Measurements from ENCODE around the gene CACNB2. TPM values are rescaled to one million over a fixed set of nuclear protein-coding genes. Genes with fewer than 3 reads are reported as not detected.
"Not testable (repeated sequence)": the region's sequence is repeated elsewhere in the genome, so short reads cannot be mapped to it uniquely, and the experiment has no call there.

Gene CACNB2
- total RNA-seq, 1 donor from 2014 or later: not detected

DNA sequence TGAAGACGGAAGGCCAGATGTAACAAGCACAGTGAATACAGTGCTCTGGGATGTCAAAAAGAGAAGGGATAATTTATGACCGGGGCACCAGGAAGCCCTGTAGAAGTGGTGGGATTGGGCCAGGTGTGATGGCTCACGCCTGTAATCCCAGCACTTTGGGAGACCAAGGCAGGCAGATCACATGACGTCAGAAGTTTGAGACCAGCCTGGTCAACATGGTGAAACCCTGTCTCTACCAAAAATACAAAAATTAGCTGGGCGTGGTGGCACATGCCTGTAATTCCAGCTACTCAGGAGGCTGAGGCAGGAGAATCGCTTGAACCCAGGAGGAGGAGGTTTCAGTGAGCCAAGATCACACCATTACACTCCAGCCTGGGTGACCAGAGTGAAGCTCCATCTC, 305.4 kb downstream of the CACNB2 start:
- not testable (repeated sequence) for DNase-seq (ENCODE audit: low read depth, low spot score)

DNA sequence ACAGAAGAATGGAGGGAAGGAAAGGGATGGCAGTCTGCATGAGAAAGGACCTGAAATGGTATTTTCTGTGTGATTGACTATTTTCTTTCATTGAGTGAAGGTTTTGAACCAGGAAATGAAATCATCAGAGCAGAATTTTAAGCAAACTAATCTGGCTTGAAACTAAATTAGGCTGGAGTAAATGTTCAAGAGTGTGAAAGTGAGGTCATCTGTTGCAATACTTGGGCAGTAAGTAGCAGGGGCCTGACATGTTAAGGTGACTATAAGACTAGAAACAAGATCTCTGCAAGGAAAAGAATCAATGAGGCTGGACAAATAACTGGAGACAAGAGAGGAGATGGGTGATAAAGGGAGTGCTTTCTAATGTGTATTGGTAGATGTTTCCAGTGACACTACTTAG, 306.0 kb downstream of the CACNB2 start:
- DNase-seq (ENCODE audit: low read depth, low spot score): no peak

DNA sequence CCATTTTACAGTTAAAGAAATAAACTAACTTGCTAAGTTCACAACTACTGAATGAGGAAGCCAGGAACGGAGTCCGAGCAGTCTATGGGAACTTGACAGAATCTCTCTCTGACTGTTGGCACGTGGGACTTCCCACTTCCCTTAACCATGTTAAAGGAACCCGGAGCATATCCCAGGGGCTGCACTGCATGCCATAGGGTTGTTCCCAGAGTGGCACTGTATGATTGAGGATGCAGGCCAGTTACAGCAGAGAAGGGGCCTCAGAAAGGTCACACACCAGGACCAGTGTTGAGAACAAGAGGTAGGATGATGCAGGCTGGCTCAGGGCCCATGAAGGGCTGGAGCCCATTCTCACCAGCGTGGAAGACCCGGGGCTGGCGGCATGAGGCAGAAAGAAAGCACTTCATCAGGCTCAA, 309.4 kb downstream of the CACNB2 start:
- DNase-seq (ENCODE audit: low read depth, low spot score): no peak

DNA sequence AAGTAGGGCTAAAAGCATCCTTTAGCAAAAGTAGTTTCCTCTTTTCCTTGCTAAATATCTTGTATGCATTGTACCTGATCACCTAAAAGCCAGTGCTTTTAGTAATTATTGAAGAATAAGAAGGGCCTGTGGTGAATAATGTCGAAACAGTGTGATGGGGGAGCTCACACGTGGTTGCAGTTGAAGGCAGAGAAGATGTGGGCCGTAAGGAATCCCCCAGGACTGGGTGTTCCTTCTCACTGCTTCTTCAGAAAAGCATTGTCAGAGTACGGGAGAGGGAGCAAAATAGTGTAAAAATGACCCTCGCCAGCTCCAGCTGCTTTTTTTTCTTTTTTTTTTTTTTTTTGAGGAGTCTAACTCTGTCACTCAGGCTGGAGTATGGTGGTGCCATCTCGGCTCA, 310.1 kb downstream of the CACNB2 start:
- no peak for DNase-seq (ENCODE audit: low read depth, low spot score)

DNA sequence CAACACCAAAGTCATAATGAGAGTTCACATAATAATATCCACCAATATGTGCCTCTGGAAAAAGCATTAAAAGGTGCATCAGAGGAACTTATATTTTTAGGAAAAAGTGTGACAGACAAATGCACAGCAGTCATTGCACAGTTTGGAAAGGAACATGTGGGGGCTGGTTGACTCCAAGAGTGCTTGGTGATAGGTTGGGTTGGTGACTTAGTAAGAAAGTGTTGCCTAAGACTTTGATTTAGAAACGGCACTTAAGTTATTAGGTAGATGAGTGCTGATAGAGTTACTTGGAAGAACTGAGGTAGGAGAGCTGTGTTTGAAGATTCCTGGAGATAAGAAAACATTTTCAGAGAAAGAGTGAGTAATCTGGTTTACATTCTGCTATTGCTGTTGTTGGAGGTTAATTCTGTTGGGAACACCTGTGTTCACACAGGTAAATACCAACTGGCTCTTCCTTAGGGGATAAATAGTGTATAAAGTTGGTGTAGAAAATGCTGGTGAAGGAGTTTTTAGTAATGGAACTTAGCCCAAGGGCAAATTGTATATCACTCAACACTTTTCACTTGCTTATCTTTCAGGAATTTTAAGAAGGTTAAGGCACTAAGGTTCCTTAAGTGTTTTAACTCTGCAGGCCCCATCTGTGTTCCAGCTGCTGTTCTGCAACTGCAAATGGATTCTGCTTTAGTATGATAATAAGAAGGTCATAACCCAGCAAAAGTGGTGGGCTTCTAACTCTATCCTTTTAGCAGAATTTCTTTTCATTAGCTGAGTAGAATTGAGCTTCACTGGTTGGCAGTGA, 315.1 kb downstream of the CACNB2 start:
- DNase-seq (ENCODE audit: low read depth, low spot score): no peak

DNA sequence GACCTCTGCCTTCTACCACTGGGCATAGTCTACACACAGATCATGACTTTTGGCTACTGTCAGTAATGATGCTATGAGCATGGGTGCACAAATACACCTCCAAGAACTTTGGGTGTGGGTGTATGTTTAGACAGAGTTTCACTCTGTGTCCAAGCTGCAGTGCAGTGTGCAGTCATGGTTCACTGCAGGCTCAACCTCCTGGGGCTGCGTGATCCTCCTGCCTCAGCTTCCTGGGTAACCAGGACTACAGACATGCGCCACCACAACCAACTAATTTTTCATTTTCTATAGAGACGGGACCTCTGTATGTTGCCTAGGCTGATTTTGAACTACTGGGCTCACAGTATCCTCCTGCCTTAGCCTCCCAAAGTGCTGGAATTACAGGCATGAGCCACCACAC, 316.8 kb downstream of the CACNB2 start:
- no peak for DNase-seq (ENCODE audit: low read depth, low spot score)

DNA sequence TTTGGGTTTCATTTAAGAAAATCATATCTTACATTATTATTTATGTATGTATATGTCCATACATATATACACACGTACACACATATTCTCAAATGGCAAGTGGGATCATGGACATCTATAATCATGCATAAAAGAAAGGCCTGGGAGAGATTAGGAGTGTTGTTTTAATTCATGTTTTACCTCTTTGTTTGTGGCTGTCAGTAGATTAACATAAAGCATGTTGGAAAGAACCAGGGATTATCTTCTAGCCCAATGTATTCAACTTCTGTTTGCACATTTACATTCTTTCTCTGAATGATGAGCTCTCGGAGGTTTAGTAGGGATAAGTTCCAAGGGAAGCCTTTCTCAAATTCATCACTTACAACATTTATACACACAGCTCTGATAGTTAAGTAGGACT, 319.8 kb downstream of the CACNB2 start:
- no peak for DNase-seq (ENCODE audit: low read depth, low spot score)

DNA sequence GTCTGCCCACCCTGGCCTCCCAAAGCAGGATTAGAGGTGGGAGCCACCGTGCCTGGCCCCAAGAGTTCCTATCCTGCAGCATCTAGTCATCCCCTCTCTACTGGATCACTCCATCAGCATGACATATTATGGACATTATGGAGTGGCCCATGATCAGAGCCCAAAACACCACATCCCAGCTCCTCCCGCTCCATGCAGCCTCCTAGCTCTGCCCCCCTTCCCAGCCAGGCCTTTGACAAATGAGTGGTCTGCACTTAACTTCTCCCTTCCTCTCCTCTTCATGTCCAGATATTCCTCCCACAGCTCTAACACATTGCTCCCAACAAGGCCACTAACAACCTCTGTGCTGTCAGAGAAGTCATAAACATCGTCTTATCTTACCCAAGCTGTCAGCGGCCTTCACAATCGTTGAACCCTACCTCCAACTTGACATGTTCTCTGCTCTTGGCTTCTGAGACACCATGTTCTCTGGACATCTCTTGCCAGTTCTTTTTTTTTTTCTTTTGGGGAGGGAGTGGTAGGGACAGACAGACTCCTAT, 323.5 kb downstream of the CACNB2 start:
- DNase-seq (ENCODE audit: low read depth, low spot score): no peak

DNA sequence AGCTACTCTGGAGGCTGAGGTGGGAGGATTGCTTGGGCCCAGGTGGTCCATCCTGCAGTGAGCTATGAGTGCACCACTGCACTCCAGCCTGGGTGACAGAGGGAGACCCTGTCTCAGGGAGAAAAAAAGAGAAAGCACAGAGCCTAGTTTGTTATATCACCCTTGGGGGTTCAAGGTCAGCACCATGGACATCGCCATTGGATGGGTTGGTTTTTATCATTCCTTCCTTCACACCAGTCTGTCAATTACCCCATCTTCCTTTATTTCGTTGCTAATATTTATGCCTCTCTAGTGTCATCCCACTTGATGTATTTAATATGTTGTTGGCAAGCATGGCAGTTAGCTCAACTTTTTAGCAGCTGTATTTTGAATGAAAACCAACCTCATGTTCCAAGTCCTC, 328.9 kb downstream of the CACNB2 start:
- DNase-seq (ENCODE audit: low read depth, low spot score): no peak

DNA sequence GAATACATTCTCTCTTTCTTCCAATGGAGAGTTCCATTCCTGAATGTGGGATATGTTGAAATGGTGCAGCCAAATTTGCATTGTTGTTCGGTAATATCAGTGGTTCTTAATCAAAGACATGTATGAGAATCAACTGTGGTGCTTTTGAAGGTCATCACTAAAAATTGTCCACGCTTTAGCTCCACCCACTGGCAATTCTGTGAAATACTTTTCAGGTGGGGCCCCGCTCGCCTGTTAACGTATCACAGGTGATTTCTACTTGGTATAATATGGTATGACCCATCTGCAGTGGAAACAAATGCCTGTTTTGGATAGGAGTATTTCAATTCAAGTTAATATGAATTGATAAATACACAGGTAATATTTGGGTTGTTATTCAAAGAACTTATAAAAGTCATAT, 332.8 kb downstream of the CACNB2 start:
- no peak for DNase-seq (ENCODE audit: low read depth, low spot score)

DNA sequence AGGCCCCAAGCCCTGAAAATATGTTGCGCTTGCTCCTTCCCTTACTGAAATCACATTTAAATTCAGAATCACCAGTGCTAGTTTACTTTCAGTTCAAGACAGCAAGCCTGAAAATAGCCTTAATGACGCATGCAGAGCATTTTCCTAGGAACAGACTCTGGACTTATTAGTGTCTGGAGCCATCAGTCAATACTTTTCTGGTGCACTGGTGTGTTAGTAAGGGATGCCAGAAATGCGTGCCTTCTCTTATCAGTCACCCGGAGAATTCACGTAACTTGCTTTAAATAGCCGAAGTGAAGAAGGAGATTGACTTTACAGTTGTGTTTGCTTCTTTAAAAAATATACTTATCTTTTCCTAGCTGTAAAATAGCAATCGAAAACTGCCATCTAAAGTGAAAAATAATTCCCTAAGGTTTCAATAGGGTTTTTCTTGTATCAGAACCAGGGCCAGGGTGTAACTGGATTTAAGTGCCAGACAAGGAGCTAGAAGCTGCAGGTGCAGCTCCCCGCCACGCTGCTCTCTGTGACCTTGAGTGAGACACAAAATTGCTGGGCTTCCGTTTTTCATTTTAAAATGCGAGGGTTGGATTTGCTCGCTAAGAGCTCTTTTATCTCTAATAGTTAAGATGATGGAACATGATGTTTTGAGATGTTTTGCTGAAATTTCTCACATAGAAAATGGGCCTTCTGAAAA, 333.3 kb downstream of the CACNB2 start:
- DNase-seq (ENCODE audit: low read depth, low spot score): no peak

DNA sequence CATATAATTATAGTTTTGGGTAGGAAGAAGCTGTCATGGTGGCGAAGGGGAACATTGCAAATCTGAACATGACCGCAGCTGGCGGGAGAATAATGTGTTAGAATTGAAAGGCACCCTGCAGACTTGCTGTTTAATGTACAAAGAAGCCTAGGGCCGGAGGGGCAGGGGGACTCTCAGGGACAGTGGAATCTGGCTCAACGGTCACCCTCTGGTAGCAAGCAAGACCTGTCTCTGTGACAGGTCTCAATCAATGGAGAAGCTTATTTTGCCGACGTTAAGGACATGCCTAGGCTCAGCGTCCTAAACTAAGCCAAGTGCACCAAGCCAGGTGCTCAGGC, 333.9 kb downstream of the CACNB2 start:
- DNase-seq (ENCODE audit: low read depth, low spot score): no peak

DNA sequence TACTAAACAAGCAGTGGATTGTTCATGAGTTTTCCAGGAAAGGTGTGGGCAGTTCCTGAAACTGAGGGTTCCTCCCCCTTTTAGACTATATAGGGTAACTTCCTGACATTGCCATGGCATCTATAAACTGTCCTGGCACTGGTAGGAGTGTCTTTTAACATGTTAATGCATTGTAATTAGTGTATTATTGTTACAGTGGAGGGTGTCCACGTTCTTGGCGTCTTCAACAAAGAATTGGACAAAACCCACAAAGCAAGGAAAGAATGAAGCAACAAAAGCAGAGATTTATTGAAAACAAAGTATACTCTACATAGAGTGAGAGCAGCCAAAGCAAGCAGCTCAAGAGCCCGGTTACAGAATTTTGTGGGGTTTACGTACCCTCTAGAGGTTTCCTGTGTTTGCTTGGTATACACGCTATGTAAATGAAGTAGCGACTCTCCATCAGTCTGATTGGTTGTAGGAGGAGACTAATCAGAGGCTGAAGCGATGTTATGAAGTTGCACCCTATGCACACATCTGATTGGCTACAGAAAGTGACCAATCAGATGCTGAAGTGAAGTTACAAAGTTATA, 335.9 kb downstream of the CACNB2 start:
- no peak for DNase-seq (ENCODE audit: low read depth, low spot score)

DNA sequence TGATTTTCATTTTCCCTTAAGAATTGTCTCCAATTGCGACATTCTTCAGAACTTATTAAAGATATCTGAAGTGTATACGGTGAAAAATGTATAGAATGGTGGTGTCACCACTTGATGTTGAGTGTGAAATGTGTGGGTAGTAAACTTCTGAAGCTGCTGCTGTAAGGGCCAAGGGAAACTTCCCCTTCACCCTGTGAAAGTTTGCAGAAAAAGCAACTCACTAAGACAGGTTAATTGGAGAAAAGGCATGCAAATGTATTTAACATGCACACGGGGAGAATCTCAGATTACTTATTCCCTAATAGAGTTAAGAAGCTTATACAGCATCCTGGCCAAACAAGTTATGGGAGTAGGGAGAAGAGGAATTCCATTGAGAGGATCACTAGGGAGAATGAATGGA, 338.1 kb downstream of the CACNB2 start:
- DNase-seq (ENCODE audit: low read depth, low spot score): no peak

DNA sequence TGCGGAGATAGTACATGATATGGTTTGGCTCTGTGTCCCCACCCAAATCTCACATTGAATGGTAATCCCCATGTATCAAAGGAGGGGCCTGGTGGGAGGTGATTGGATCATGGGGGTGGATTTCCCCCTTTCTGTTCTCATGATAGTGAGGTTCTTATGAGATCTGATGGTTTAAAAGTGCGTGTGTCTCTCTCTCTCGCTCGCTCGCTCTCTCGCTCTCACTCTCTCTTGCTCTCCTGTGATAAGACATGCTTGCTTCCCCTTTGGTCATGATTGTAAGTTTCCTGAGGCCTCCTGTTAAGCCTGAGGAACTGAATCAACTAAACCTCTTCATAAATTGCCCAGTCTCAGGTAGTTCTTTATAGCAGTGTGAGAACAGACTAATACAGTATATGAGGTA, 339.3 kb downstream of the CACNB2 start:
- DNase-seq (ENCODE audit: low read depth, low spot score): no peak

DNA sequence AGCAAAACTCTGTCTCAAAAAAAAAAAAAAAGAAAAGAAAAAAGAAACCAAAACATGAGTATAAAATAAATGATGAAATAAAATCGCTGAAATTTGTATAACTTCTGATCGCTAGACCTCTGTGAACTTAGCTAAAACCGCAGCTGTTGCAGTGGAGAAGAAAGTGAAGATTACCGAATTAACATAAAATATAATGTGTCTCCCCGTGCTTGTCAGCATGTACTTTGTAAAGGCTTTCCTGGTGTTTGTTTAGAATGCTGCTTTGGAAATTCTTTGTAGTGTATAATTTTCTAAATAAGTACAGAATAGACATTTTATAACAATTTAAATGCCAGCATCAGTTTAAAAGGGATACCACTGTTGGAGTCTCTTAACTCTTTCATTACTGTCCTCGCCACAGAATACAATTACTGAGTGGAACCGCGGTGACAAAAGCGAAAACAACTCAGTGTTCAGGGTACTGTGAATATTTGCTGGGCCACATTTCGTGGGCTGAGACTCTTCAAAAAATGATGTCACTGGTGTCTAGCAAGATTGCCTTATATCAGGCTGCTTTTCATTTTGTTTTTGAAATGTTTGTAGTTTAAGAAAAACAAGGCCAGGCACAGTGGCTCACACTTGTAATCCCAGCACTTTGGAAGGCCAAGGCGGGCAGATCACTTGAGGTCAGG, 343.4 kb downstream of the CACNB2 start:
- no peak for DNase-seq (ENCODE audit: low read depth, low spot score)

DNA sequence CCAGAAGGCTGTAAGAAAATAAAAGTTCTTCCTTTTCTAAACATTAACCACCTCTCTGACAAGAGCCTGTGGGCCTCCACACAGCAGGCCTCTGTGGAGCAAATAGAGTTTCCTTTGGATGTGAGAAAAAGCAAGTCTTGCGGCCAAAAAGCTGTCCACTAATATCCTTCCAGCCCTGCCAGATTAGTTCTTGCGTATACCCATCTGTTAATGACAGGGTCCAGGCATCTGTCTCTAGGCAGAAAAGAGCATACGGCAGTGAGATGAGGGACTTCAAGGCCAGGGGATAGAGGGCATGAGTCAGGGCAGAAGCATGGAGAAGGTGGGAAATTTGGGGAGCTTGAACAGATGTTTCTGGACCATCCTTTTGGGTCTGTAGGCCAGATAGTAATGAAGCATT, 346.2 kb downstream of the CACNB2 start:
- DNase-seq (ENCODE audit: low read depth, low spot score): no peak

DNA sequence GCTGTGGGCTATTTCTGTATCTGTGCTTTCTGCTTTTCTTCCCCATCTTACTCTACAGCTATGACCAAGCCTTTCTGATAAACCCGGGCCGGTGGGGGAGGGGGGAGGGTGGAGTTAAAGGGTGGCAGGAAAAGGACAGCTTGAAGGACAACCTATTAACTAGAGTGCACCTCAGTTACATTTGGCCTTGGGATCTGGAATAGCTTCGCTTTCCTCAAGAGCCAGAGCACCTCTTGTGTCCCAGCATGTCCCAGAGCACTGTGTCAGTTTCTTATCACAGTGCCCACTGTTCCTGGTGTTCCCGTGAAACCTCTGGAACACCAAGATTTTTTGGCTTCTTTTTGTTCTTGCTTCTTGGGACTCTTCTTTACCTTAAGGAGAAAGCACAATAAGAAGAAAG, 350.5 kb downstream of the CACNB2 start:
- DNase-seq (ENCODE audit: low read depth, low spot score): no peak

DNA sequence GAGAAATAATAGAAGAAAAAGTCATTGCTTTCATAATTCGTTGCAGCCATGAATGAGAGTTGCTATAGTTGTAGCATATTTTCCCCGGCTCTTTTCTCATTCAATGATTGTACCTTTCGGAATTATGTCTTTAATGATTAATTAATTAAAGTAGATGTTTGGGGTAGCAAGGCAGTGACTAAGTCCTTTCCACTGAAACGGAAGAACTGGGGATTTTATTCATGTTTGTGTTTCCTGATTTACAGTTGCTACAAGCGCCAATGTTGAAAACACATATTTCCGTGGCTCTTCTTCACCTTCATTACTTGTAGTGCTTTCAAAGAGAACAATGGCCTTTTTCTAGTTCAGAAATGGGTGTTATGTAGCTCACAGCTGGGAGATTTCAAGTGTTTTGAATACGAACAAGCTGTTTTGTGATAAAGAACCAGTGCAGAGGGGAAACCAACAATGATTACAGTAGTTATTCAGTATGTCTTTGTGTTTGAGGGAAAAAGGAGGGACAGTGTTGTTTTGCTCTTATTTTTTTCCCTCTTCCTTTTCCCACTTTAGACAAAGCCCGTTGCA, 357.7 kb downstream of the CACNB2 start:
- DNase-seq (ENCODE audit: low read depth, low spot score): no peak

DNA sequence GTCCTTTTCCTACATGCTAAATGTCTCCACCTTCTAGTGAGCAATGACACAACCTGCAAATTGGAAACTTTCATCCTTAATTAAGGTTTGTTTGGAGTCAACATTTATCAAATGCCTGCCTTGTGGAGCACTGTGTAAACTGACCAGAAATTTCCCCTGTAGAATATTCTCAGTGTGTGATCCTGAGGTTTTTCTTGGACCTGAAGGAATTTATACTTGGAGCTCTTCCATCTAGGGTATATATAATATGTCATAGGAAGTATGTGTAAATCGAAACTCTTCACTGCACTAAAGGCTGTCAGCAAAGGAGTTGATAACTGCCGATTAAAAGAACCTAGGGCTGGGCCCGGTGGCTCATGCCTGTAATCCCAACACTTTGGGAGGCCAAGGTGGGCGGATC, 358.8 kb downstream of the CACNB2 start:
- DNase-seq (ENCODE audit: low read depth, low spot score): no peak

DNA sequence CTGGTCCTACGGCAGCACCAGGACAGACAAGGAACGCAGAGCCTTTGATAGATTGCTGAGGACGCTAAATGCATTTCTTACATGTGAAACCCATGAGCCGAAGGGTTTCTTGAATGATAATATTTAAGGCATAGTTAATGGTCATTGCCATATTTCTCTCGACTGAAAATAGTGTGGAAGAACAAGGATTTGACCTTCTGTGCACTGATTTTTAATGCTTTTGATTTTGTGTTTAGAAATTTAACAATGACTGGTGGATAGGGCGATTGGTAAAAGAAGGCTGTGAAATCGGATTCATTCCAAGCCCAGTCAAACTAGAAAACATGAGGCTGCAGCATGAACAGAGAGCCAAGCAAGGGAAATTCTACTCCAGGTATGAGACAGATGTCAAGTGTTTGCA, 360.4 kb downstream of the CACNB2 start:
- no peak for DNase-seq (ENCODE audit: low read depth, low spot score)

DNA sequence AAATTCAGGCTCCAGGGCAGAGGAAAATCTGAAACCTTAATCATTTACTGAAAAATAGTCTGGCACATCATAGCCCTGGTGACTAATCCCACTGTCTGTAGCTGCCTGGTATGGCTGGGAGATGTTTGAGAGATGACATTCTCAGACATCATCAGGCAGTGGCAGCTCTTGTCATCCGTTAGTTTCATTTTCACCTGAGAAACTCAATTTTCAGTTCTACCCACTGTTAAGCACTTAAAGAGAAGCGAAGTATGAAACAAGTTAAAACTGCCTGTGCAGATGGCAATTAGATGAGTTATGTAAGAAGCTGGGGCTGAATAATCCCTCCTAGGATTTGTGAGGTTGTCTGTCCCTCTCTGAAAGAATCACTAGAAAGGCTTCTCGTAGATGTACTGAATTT, 361.0 kb downstream of the CACNB2 start:
- no peak for DNase-seq (ENCODE audit: low read depth, low spot score)

Data from pulmonary artery endothelial cell (primary cell).